Activated effector memory CD4-positive, alpha-beta T cell treated with Interleukin-2 at 50 U/mL for 16 hours (primary cell): Measurements from ENCODE around the gene SLIT3.

Experiments
- DNase-seq: peaks from one replicate; pipeline ENCODE4 v3.0.0-alpha.2; 2020

SLIT3 gene

DNA sequence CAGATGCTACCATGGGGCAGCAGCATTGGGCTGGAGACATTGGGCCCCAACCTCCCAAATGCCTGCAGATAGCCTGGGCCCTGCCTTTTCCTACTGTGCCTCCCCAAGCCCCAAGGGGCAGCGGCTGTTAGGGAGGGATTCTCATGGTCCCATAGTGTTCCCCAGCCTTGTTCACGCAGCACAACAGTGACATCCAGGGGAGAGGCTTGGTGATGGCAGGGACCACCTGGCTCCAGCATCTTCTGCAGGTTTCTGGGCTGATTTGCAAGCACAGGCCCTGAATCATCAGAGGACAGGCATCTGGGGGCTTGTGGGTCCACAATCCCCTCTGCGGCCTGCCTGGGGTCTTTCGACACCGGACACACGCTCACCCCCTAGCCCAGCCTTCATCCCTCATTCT lies 354.6 kb downstream of the SLIT3 start:
- no peak for DNase-seq

- DNase-seq: no peak
Observed at GRCh38 chr5:168944004-168944403, 356.9 kb downstream of the SLIT3 start.

- DNase-seq: no peak
Observed at GRCh38 chr5:168943091-168943884, 357.7 kb downstream of the SLIT3 start.

- DNase-seq: no peak
Observed at GRCh38 chr5:168941901-168942300, 359.0 kb downstream of the SLIT3 start.

GRCh38 chr5:168940712-168941111 lies 360.2 kb downstream of the SLIT3 start:
- DNase-seq: no peak

- no peak for DNase-seq
Observed at GRCh38 chr5:168939887-168940544, 360.9 kb downstream of the SLIT3 start.

DNA sequence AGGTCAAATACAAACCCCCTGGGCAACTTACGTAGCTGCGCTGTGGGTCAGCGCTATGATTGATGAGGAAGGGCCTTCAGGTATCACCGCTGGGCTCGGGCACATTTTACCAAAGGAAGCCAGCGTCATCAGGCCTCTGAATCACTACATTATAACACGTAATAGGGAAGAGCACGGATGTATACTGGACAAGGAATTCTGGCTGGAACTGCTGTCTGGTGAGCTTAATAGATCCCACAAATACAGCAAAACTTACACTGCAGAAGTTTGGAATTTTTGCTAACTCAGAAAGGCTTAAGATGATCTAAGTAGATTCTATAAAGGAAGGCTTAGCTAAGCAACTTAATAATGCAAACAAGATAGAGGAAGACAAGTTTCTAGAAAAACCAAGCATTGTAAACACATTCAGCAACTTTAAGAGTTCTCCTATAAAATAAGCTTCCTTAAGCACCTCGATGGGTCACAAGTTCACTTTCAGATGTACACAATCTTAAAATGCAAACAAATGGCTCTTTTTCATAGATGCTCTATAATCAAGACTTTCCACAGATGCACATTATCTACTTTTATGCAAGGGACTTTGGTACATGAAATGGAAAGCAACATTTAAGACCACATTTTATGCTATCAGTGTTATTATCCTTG lies 361.7 kb downstream of the SLIT3 start:
- no peak for DNase-seq

DNA sequence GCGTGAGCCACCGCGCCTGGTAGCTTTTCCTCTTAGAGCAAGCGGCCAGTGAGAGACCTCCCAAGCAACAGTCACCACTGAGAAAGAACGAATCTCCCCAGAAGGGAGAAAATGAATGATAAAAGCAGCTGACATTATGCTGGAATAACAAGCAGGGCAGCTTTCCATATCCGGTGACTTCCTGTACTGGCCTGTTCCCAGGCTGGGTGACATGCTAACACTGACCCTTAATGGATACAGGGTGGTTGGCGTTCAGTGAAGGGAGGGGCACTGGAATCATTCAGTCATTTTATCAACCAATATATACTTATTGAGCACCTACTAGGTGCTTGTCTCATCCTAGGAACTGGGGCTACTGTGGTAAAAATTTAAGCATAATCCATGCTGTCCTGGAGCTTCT lies 364.4 kb downstream of the SLIT3 start:
- no peak for DNase-seq

GRCh38 chr5:168935183-168935582 lies 365.8 kb downstream of the SLIT3 start:
- DNase-seq: no peak

DNA sequence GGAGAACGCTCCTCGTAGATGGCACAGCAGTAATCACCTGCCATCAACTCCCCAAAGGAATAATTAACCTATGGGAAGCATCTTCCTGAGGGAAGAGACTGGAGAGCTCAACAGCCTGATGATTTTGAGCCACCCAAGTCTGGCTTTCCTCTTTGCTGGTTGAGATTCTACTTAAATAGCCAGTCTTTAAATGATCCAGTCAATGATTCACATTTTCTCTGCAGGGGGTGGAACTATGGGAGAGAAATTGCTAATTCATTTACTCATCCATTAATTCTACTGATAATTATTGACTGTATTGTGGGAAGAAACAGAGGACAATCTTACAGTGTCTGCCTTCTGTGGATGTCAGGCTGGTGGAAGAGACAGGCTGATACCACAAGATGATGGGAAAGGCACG lies 366.8 kb downstream of the SLIT3 start:
- no peak for DNase-seq

GRCh38 chr5:168932400-168933189 lies 368.3 kb downstream of the SLIT3 start:
- DNase-seq: no peak

- DNase-seq: no peak
Observed at GRCh38 chr5:168931638-168932345, 369.1 kb downstream of the SLIT3 start.

DNA sequence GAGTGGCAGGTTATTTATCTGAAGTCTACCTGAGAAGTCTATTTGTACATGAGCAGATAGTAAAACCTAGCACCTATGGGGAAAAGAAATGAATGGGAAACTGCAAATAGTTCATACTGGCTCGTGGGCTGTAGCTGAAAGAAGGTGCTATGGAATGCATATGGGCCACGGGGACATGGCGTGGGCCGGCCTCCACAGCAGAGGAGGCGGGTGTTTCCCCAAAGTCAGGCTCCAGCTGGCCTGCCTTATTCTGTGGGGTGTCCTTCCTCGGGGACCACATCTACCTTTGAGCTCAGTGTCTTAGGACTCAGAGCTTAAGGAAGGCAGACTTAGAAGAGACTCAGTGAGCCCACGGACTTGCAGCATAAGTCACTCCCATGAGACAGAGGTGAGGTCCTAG lies 371.3 kb downstream of the SLIT3 start:
- DNase-seq: no peak

GRCh38 chr5:168925160-168925559 lies 375.8 kb downstream of the SLIT3 start:
- DNase-seq: no peak

- DNase-seq: no peak
Observed at GRCh38 chr5:168921147-168921866, 379.6 kb downstream of the SLIT3 start.

DNA sequence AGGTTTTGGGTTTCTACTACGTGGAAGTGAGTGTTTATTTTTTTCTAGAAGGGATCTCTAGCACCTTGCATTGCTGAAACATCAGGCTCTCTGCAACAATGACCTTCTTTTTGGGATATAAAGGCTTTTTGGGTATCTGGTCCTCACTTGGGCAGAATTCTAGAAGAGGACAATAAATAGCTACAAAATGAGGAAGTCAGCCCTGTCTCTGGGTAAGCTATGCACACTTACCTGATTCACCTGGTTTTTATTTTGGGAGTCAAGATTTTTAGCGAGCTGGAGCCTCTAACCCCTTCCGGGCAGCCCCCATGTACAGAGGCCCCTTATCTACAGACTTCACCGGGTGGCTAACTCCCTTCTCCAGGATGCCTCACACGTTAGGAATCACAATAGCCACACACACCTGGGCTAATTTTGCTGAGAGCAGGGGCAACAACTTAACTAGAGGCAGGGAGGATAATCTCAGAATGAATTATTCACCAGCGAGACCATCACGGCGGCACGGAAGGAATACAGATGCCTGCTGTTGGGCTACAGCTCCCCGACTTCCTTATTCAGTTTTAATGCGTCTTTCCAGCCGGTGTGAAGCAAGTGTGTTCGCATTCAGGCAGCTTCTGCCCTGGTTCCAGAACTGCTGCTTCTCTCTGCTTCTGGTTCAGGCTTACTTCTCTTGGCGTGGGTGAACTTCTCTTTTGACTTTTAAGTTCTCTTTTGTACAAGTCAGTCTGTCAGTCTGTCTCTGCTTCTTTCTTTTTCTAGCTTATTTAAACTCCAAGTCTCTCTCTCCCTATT lies 380.7 kb downstream of the SLIT3 start:
- DNase-seq: no peak

DNA sequence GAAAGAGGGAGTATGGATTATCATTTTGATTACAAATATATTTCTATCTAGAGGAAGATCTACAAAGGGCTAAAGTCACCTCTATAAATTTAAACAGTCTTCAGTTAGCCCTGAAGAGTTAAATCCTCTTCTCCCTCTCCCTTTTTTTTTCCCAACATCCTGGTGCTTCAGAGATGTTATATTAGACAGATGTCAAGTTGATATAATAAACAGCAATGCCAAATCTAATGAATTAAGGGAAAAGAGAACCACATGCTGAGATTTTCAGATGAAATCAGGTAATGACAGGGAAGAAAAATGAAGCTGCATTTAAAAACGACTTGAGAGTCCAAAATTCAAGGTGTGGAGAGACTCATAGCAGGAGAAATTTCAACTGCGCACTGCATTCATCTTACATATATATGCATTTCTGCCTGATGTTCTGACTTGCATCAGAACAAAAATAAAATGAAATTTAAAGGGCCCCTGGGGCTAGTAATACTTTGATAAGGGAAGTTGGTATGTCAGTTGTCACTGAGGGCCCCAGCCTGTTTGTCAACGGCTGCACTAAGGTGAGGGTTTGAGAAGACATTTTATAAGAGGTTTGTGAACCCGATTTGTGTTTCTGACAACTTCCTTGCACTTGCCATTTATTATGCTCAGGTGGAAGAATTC lies 382.9 kb downstream of the SLIT3 start:
- no peak for DNase-seq

DNA sequence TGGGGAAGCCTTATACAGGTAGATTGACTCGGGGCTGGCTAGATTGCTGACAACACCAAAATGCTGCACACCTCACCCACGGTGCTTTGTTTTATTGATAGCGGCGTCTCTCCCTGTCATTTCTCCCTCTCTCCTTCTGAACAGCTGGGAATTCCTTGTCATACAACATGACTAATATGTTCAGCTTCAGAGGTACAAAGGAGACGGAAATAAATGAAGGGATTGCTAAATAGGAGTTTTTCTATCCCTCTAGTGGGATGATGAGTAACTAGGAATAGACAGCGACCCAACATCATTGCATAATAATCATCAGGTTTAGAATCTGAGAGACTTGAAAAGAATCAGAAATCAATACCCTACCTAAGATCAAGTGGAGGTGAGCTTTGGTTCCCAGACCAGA lies 384.1 kb downstream of the SLIT3 start:
- no peak for DNase-seq

- DNase-seq: no peak
Observed at GRCh38 chr5:168916266-168916665, 384.7 kb downstream of the SLIT3 start.

DNA sequence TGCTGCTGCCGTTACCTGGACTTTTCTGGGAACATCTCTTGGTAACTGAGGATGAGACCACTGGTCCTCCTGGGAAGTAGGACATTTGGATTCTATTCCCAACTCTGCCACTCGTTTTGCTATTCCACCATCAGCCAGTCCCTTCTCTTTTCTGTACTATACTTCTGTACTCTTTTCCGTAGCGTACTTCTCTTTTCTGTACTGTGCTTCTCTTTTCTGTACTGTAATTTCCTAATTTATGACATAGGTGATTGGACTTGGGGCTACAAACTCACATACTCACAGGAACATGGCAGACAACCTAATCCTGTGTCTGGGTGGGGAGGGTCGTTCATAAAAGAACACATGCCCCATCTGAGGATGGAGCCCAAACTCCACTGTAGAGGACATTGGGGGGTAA lies 386.4 kb downstream of the SLIT3 start:
- DNase-seq: no peak

- DNase-seq: no peak
Observed at GRCh38 chr5:168910874-168911273, 390.1 kb downstream of the SLIT3 start.
